ENCODE data around the gene LRP1B.

DNA sequence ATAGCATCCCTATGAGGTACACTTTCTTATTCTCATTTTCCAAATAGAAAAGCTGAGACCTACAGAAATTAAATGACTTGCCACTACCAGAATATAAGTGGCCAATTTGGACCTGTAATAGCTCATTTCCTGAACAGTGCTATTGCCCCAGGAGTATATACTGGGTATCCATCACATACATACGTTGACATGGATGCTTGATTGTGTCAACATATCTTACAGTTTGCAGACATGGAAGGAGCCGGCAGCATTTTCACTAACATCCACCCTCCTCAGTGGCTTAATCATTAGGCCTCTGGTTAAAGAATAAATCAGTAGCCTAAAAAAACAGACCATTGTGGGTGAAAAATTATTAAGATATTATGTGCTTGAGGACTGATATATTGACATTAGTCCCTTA lies 829.3 kb downstream of the LRP1B start:
- TF ChIP-seq, protein P1, sequence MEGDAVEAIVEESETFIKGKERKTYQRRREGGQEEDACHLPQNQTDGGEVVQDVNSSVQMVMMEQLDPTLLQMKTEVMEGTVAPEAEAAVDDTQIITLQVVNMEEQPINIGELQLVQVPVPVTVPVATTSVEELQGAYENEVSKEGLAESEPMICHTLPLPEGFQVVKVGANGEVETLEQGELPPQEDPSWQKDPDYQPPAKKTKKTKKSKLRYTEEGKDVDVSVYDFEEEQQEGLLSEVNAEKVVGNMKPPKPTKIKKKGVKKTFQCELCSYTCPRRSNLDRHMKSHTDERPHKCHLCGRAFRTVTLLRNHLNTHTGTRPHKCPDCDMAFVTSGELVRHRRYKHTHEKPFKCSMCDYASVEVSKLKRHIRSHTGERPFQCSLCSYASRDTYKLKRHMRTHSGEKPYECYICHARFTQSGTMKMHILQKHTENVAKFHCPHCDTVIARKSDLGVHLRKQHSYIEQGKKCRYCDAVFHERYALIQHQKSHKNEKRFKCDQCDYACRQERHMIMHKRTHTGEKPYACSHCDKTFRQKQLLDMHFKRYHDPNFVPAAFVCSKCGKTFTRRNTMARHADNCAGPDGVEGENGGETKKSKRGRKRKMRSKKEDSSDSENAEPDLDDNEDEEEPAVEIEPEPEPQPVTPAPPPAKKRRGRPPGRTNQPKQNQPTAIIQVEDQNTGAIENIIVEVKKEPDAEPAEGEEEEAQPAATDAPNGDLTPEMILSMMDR (IDR thresholded peaks at IDR 0.05), result no peak
- no peak for TF ChIP-seq POLR2A (IDR thresholded peaks at IDR 0.05)
